SU-DHL-6 (cell line): Measurements from ENCODE around the gene CLMP.

Experiments
- EZH2phosphoT487 ChIP-seq: fragments of 200-600 bp; sonication (generic), shearing (Covaris generic); conservative IDR thresholded peaks from 2 replicates; pipeline ENCODE4 v1.6.1; 2018; ENCODE audit warnings: mild to moderate bottlenecking, antibody characterized with exemption, low read length, moderate library complexity, mixed read lengths
- TF ChIP-seq, protein P1 (sequence below): fragments of 200-600 bp; sonication (generic); IDR thresholded peaks from one replicate; pipeline ENCODE4 v1.5.1; 2017; ENCODE audit warnings: antibody characterized with exemption, mild to moderate bottlenecking, low read length, moderate library complexity; ENCODE audit not compliant: insufficient read depth, poor library complexity, severe bottlenecking

DNA sequence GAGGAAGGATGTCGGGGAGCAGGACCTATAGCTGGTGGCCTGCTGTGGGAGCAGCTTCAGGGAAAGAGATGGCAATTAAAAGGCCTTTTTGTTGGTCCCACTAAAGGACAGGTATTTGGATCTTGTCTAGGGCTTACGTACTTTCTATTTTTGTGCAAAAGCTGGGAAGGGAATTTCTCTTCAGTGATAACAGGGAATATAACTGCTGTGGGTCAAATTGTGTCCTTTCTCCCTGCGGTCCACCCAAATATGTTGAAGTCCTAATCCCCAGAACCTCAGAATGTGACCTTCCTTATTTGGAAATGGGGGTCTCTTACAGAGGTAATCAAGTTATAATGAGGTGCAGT is 147.1 kb downstream of the CLMP start:
- TF ChIP-seq, protein P1, sequence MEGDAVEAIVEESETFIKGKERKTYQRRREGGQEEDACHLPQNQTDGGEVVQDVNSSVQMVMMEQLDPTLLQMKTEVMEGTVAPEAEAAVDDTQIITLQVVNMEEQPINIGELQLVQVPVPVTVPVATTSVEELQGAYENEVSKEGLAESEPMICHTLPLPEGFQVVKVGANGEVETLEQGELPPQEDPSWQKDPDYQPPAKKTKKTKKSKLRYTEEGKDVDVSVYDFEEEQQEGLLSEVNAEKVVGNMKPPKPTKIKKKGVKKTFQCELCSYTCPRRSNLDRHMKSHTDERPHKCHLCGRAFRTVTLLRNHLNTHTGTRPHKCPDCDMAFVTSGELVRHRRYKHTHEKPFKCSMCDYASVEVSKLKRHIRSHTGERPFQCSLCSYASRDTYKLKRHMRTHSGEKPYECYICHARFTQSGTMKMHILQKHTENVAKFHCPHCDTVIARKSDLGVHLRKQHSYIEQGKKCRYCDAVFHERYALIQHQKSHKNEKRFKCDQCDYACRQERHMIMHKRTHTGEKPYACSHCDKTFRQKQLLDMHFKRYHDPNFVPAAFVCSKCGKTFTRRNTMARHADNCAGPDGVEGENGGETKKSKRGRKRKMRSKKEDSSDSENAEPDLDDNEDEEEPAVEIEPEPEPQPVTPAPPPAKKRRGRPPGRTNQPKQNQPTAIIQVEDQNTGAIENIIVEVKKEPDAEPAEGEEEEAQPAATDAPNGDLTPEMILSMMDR = no peak
- TF ChIP-seq EZH2phosphoT487 = no peak
